RPMI8226 (cell line): ENCODE results near the gene OAS2.

Source experiments
- DNase-seq: peaks from one replicate; pipeline ENCODE4 v3.0.0-alpha.2; 2015

OAS2 gene, protein sequence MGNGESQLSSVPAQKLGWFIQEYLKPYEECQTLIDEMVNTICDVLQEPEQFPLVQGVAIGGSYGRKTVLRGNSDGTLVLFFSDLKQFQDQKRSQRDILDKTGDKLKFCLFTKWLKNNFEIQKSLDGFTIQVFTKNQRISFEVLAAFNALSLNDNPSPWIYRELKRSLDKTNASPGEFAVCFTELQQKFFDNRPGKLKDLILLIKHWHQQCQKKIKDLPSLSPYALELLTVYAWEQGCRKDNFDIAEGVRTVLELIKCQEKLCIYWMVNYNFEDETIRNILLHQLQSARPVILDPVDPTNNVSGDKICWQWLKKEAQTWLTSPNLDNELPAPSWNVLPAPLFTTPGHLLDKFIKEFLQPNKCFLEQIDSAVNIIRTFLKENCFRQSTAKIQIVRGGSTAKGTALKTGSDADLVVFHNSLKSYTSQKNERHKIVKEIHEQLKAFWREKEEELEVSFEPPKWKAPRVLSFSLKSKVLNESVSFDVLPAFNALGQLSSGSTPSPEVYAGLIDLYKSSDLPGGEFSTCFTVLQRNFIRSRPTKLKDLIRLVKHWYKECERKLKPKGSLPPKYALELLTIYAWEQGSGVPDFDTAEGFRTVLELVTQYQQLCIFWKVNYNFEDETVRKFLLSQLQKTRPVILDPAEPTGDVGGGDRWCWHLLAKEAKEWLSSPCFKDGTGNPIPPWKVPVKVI

DNA sequence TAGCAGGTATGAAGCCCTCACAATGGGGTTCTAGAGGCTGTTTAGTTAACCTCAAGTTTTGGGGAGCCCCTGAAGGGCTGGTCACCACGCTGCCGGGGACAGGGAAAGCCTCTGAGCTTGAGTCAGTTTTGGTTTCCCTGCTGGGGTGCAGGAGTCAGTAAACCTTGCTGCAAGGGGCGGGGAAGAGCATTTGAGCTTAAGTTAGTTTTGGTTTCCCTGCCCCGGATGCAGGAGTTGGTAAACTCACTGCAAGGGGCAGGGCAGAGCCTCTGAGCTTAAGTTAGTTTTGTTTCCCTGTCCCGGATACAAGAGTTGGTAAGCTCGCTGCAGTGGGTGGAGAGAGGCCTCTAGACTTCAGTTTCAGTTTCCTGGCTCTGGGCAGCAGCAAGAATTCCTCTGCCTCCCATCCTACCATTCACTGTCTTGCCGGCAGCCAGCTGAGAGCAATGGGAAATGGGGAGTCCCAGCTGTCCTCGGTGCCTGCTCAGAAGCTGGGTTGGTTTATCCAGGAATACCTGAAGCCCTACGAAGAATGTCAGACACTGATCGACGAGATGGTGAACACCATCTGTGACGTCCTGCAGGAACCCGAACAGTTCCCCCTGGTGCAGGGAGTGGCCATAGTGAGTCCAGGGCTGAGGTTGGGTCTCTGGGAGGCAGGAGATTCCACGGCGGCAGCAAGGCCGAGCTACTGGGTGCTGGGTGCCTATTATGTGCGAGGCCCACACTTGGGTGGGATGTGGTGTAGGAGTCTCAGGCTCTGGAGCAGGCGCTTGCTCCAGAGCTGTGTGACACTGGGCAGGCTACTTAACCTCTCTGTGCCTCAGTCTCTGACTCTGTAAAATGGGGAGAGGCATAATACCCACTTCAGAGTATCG, at the start of gene OAS2:
OAS2 (plus strand) TSS at position 357 of the 878 bp plus-strand sequence; CDS start at position 447, 90 bp downstream.
- peak; percentile 91 for DNase-seq

DNA sequence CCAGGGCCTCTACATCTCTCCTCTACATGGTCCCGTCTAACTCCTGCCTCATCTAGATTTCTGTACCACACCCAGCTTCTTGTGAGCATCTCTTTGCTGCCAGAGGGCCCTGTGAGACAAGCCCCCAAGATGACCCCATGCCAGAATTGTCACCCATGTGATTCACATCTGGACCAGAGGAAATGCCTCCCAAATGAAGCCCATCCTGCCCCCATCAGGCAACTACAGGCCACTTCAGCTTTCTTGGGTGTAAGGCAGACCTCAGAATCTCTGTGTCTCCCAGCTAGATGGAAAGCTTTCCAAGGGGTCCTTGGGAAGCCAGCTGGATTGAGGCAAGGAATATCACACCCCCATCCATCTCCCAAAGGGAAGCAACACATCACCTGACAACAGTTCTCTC, 49.3 kb upstream of the OAS2 start:
- DNase-seq: no peak

DNA sequence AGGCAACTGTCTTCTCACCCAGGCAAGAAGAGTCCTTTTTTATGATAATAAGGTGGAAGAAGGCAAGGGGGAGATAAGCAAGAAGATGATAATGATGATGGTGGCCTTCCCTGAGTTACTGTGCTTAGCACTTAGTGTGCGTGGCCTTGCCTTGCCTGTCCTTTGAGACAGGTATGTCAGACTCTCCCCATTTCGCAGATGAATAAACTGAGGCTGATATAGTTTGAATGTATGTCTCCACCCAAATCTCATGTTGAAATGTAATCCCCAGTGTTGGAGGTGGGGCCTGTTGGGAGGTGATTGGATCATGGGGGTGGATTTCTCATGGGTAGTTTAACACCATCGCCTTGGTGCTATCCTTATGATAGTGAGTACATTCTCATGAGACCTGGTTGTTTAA, 48.6 kb upstream of the OAS2 start:
- DNase-seq: no peak

DNA sequence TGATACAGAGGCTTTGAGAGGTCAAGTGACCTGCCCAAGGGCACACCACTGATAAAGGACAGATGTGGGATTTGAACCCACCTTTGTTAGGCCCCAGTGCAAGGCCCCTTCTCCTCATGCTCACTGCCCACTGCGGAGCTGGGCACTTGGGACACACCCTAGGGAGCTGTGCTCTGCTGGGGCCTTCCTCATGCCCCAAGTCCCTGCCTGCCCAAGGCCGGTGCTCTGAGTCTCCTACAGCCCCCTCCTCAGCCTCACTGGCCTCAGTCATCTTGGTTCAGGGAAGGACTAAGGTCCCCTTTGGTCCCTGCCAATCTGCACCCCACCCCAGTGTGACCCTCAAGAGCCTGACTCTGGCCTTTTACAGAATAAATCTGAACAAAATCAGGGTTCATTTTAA, 48.0 kb upstream of the OAS2 start:
- DNase-seq: no peak

DNA sequence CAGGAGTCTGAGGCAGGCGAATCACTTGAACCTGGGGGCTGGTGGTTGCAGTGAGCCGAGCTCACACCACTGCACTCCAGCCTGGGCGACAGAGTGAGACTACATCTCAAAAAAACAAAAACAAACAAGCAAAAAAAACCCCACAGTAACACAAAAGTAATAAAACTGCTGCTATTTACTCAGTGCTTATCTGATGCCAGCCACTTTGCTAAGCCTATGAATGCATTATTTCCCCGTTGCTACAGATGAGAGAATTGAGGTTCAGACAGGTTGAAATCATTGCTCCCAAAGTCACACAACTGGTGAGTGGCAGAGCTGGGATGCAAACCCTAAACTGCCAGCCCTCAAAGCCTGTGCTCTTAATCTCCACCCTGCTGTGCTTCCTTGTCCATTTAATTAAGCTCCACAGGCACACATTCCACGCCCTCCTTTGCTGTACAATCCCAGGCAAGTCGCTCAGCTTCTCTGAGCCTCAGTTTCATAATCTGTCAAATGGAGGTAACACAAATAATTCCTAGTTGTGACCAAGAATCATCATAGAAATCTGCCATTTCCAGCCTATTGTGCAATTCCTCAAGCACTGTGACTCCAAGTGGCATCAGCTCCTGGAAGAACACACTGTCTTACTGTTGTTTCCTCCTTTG, 45.7 kb upstream of the OAS2 start:
- no peak for DNase-seq

DNA sequence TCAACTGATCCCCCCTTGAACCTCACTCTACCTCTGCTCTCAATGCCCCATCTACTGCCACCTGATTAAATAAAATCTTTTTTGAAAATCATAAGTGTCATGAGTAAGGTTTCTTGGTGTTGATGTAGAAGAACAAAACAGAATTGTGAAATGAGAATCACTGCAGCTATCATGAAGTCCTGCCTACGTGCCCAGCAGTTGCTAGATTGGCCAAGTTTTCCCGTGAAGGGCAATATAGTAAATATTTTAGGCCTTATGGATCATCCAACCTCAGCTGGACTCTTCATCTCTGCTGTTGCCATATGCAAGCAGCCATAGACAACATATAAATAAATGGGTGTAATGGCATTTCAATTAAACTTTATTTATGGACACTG, 45.2 kb upstream of the OAS2 start:
- no peak for DNase-seq

DNA sequence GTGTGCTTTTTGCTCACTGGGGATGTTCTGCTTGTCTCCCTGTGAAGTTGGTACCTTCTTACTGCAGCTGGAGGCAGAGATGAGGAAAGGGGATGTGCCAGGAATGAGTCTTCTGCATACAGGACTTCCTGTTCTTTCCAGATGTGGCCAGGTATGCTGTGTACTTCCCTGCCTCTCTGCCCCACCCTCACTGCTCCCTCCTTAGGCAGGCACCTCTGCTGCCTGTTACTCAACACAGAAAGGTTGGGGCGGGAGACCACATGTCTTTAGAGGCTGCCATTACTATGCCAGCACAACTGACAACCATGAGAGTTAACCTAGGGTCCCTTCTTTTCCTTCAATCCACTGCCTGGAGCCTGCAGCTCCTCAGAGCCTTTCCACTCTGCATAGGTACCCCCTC, 42.1 kb upstream of the OAS2 start:
- DNase-seq: no peak

DNA sequence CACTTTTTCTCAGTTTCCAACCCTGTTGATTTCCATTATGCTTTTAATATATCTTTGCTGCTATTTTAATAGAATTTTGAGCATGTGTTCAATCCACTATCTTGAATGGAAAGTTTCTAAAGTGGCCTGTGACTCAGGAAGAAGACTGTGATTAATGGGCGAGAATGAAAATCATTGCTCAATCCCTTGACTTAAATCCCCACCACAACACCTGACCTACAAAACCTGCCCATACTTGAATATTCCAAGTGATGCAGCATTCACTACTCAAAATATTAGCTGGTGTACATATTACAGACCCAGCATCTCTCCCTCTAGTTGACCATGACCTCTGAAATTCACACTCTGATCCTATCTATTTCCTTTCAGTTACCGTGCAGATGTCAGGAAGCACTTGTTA, 41.4 kb upstream of the OAS2 start:
- no peak for DNase-seq

DNA sequence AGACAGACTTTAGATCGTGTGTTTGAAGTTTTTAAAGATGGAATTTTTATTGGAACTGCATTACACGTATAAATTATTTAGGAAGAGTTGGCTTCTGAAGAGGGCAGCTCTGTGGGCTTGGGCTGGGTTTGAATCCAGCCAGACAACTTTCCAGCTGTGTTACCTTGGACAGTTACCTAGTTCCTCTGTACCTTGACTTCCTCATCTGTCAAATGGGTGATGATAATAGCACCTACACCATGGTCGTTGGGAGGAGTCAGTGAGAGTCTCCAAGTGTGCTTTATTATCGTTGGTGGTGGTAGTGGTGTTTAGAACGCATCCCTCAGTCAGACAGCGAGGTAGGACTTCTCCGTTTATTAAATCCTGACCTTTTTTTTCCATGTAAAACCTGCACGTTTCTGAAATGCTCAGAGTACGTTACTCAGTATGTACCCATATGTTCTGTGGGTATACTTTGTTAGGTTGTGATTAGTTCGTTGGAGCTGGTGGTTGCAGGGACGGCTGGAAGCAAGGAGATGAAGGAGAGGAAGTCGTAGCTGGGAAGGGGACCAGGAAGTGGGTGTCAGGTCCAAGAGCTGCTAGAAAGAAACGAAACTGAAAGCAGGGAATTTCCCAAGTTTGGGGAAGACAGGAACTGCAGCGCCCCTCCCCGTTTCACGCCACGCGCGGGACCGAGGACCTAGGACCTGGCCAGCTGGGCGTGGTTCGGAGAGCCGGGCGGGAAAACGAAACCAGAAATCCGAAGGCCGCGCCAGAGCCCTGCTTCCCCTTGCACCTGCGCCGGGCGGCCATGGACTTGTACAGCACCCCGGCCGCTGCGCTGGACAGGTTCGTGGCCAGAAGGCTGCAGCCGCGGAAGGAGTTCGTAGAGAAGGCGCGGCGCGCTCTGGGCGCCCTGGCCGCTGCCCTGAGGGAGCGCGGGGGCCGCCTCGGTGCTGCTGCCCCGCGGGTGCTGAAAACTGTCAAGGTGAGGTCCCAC, 40.3 kb upstream of the OAS2 start, which contains the start of gene OAS3:
OAS3 (plus strand) TSS at position 734 of the 979 bp plus-strand sequence; CDS start at position 791, 57 bp downstream.
- DNase-seq: peak; percentile 61

DNA sequence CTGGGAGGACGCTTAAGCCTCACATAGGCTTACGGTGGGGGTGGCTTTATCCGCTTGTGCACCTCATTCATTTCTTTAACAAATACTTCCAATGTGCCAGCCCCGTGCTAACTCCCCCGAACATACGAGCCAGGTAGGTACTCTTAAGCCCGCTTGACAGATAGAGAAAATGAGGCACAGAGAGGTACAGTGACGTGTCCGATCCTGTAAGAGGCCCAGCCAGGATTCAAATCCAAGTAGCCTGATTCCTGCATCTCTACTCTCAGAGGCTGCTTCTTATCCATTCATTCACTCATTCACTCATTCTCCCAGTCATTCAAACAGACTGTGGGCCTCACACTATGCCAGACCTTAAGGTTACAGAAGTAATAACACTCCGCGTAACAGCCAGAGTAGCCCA, 39.6 kb upstream of the OAS2 start:
- no peak for DNase-seq

DNA sequence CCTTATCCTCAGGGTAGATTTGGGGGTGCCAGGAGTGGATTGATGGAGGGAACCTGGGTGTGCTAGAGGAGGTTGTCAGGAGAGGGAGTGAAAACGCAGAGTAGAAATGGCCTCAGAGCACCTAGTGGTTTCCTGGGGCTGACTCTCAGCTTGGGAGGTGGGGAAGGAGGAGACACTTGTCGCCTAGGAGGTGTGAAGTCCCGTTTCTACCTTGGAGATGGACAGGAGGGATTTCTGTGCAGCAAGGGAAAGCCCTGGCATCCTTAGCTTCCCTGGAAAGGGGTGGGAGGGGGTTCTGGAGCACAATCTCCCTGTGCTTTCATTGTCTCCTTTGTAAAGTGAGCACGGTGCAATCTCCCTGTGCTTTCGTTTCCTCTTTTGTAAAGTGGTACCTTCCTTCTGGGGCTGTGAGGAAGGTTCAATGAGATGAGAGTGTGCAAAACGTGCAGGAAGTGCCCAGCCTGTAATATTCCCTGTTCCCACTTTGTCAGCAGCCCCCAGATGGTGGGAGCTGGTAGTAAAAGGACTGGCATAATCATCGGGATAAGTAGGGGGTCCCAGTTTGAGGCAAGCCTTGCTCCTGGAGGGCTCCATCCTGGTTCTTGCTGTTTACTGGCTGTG, 38.4 kb upstream of the OAS2 start:
- peak; percentile 57 for DNase-seq

DNA sequence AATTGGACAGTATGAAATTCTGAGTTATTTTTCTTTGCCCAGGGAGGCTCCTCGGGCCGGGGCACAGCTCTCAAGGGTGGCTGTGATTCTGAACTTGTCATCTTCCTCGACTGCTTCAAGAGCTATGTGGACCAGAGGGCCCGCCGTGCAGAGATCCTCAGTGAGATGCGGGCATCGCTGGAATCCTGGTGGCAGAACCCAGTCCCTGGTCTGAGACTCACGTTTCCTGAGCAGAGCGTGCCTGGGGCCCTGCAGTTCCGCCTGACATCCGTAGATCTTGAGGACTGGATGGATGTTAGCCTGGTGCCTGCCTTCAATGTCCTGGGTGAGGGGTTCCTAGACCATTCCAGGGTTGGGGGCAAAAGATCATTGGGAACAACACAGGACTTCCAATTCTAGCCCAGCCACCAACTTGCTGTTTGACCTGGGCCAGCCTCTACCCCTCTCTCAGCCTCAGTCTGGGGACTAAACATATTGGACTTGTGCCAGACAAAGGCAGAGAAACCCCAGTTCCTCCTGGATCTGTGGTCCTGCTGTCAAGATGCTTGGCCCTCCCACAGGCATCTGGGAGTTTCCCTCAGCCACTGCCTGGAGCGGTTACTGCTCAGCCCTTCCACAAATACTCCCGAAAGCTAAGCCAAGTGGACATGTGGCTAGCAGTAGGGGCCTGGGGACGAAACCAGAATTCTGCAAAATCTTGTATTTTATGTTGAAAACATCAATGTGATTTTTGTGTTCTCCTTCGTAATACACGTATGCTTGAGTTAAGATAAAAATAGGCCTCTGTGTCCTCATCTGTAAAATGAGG, 36.6 kb upstream of the OAS2 start:
- DNase-seq: no peak

DNA sequence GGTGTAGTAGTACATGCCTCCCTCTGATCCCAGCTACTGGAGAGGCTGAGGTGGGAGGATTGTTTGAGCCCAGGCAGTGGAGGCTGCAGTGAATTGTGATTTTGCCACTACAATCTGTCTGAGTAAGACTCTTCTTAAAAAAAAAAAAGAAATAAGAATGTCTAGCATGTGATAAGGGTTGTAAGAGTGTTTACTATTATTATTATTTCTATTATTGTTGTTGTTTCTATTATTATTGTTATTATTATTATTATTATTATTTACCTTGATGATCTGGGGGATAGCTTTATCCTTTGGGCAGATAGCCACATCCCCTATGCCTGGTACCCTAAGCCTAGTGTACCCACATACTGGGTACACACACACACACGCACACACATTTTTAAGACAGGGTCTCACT, 35.7 kb upstream of the OAS2 start:
- DNase-seq: no peak

DNA sequence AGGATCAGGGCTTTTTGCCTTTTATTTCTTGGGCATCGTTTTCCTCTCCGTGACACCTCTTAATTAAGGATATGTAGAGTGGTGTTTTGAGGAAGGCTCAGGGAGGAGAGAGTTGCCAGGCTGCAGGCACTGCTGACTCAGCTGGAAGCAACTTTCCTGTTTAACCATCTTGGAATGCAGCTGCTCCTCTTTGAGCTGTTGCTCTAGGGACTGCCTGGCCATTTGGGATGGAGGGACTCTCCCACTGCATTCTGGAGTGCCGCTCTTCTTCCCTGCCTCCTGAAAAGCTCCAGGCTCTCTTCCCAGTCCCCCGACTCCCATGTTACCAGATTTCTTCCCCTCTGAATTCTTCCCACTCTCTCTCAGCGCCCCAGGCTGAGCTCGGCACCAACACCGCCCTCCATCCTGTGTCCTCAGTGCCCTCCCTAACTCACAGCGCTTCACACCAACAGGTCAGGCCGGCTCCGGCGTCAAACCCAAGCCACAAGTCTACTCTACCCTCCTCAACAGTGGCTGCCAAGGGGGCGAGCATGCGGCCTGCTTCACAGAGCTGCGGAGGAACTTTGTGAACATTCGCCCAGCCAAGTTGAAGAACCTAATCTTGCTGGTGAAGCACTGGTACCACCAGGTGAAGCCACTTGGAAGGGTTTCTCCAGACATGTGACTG, 34.2 kb upstream of the OAS2 start:
- DNase-seq: no peak

DNA sequence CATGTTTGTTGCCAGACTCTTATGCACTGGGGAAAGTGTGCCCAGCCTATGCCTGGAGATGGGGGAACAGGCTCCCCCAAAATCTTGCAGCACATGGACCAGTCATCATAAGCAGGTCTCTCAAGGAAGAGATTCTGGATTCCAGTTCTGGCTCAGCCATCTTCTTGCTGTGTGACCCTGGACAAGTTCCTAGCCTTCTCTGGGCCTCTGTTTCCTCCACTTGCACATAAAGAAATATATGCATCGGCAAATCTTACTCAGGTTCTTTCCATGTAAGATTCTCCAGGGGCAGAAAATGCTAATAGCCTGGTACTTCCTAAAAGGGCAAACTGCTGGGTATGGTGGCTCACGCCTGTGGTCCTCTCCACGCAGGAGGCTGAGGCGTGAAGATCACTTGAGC, 32.8 kb upstream of the OAS2 start:
- no peak for DNase-seq

DNA sequence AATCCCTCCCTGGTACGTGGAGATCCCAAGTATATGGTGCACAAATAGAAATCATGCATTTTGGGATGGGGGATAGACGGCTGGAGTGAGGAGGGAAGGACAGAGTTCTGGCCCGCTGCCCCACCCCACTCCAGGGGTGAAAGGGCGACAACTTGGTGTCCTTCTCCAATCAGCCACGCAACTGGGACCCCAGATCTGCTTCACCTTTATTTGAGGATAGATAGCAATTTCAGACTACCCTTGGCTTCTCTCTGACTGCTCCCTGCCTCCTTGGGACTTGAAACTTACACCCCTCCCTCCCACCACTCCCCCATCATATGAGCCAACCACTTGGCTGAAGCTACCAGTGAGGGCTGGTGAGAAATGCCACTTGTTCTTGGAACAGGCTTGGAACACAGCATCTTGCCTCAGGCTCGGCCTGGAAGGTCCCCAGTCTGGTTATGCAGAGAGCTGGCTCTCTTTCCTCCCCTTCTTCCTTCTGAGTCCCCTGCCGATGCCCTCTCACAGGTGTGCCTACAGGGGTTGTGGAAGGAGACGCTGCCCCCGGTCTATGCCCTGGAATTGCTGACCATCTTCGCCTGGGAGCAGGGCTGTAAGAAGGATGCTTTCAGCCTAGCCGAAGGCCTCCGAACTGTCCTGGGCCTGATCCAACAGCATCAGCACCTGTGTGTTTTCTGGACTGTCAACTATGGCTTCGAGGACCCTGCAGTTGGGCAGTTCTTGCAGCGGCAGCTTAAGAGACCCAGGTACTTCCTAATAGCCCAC, 31.9 kb upstream of the OAS2 start:
- DNase-seq: no peak

DNA sequence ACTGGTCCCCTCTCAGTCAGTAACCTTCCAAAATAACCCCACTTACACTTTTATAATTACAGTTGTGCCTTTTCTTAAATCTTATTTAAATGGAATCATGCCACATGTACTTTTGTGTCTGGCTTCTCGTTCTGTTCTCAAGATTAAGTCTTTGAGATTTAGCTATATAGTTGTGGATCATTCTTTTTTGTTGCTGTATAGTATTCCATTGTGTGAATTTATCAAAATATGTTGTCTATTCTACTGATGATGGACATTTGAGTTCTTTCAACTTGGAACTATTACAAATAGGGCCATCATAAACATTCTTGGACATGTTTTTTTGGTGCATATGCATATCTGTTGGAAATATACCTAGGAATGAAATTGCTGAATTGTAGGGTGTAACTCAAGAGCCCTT, 31.0 kb upstream of the OAS2 start:
- DNase-seq: no peak

DNA sequence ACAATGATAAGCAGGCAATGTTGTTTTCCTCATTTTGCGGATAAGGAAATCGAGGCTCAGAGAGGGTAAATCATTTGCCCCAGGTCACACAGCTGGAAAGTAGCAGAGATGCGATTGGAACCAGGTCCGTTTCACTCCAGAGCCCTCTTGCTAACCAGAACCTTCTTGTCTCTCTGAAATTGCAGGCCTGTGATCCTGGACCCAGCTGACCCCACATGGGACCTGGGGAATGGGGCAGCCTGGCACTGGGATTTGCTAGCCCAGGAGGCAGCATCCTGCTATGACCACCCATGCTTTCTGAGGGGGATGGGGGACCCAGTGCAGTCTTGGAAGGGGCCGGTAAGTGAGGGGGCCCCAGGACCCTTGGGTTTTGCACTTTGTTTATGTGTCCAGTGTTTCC, 30.6 kb upstream of the OAS2 start:
- no peak for DNase-seq

DNA sequence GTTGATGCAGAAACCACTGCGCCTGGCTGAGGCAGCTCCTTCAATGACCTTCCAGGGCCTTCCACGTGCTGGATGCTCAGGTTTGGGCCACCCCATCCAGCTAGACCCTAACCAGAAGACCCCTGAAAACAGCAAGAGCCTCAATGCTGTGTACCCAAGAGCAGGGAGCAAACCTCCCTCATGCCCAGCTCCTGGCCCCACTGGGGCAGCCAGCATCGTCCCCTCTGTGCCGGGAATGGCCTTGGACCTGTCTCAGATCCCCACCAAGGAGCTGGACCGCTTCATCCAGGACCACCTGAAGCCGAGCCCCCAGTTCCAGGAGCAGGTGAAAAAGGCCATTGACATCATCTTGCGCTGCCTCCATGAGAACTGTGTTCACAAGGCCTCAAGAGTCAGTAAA, 29.5 kb upstream of the OAS2 start:
- no peak for DNase-seq
